HG02840 (cell line): ENCODE data around the gene PPP2R5B.

Experiments
- ATAC-seq: cut with Tn5 transposase; IDR thresholded peaks from one replicate; pipeline ENCODE4 v1.9.1; 2021; ENCODE audit warnings: mild to moderate bottlenecking, moderate library complexity, moderate number of reproducible peaks; ENCODE audit not compliant: unreplicated experiment, low FRiP score

Gene PPP2R5B

GRCh38 chr11:64925536-64926436, 1.3 kb downstream of the PPP2R5B start:
- ATAC-seq: no peak

GRCh38 chr11:64926689-64927088, 2.2 kb downstream of the PPP2R5B start:
- ATAC-seq: no peak

- ATAC-seq: no peak
These were observed 4.5 kb downstream of the PPP2R5B start for GRCh38 chr11:64928957-64929356.

GRCh38 chr11:64929625-64930024, 5.1 kb downstream of the PPP2R5B start:
- no peak for ATAC-seq

- no peak for ATAC-seq
These were observed 5.9 kb downstream of the PPP2R5B start for GRCh38 chr11:64930340-64930739.

- no peak for ATAC-seq
These were observed 6.8 kb downstream of the PPP2R5B start for GRCh38 chr11:64931290-64931689.

- no peak for ATAC-seq
These were observed 7.8 kb downstream of the PPP2R5B start for GRCh38 chr11:64932324-64932723.

- ATAC-seq: no peak
These were observed 8.9 kb downstream of the PPP2R5B start for GRCh38 chr11:64933213-64933934.

- no peak for ATAC-seq
These were observed 9.6 kb downstream of the PPP2R5B start for GRCh38 chr11:64933935-64934681.

- ATAC-seq: no peak
These were observed 10.3 kb downstream of the PPP2R5B start for GRCh38 chr11:64934682-64935358.

- no peak for ATAC-seq
These were observed 11.0 kb downstream of the PPP2R5B start, which contains the start of gene GPHA2 for GRCh38 chr11:64935359-64936081. Gene GPHA2 (minus strand): TSS chr11:64935893. CDS start chr11:64935460, 433 bp downstream.

- no peak for ATAC-seq
These were observed 12.1 kb downstream of the PPP2R5B start for GRCh38 chr11:64936539-64936938.

- no peak for ATAC-seq
These were observed 22.8 kb downstream of the PPP2R5B start for GRCh38 chr11:64947208-64947814.

GRCh38 chr11:64951529-64951928, 27.0 kb downstream of the PPP2R5B start:
- no peak for ATAC-seq

GRCh38 chr11:64954201-64954600, 29.7 kb downstream of the PPP2R5B start:
- no peak for ATAC-seq

- no peak for ATAC-seq
These were observed 35.0 kb downstream of the PPP2R5B start for GRCh38 chr11:64959498-64959897.

- ATAC-seq: no peak
These were observed 36.2 kb downstream of the PPP2R5B start for GRCh38 chr11:64960719-64961118.

GRCh38 chr11:64963072-64963631, 38.7 kb downstream of the PPP2R5B start:
- ATAC-seq: no peak

GRCh38 chr11:64967375-64967774, 42.9 kb downstream of the PPP2R5B start:
- no peak for ATAC-seq
